Endothelial cell (in vitro differentiated cells): ENCODE results near the gene CCDC106. TPM values are rescaled to one million over a fixed set of nuclear protein-coding genes. Genes with fewer than 3 reads are reported as not detected.
A peak's percentile ranks its signal among the peaks of the same experiment; 100 is the strongest.

Source experiments
- DNase-seq: peaks from one replicate; pipeline ENCODE4 v3.0.0; 2021; ENCODE audit warnings: low spot score
- H3K27ac Mint-ChIP-seq: one replicate; pipeline ENCODE4 v1.8.0; 2021; ENCODE audit warnings: mixed read lengths, inconsistent platforms; ENCODE audit not compliant: unreplicated experiment
- H3K27me3 Mint-ChIP-seq: one replicate; pipeline ENCODE4 v1.8.0; 2021; ENCODE audit warnings: mild to moderate bottlenecking, moderate library complexity, mixed read lengths, inconsistent platforms; ENCODE audit not compliant: unreplicated experiment
- H3K36me3 Mint-ChIP-seq: one replicate; pipeline ENCODE4 v1.8.0; 2021; ENCODE audit warnings: mild to moderate bottlenecking, low read depth, mixed read lengths, inconsistent platforms; ENCODE audit not compliant: unreplicated experiment
- H3K4me1 Mint-ChIP-seq: one replicate; pipeline ENCODE4 v1.8.0; 2021; ENCODE audit warnings: mild to moderate bottlenecking, mixed read lengths, inconsistent platforms; ENCODE audit not compliant: unreplicated experiment
- H3K4me3 Mint-ChIP-seq: one replicate; pipeline ENCODE4 v1.8.0; 2021; ENCODE audit warnings: mild to moderate bottlenecking, mixed read lengths, inconsistent platforms; ENCODE audit not compliant: unreplicated experiment
- H3K9me3 Mint-ChIP-seq: one replicate; pipeline ENCODE4 v1.8.0; 2021; ENCODE audit warnings: mixed read lengths, inconsistent platforms; ENCODE audit not compliant: unreplicated experiment
- CTCF ChIP-seq: fragments of 200-600 bp; sonication (generic); IDR thresholded peaks from one replicate; pipeline ENCODE4 v1.5.0; 2021; ENCODE audit warnings: antibody characterized with exemption; ENCODE audit not compliant: unreplicated experiment
- total RNA-seq: library from RNA; stranded (reverse); fragmentation: NEBNext Ultra II Directional; extraction: Animal tissue kit (Norgen Biotek cat#: 25700); gene quantifications from one replicate; pipeline ENCODE4 v1.2.1, GENCODE V29; 2021; ENCODE audit not compliant: unreplicated experiment

The CCDC106 gene
- total RNA-seq, 1 donor from 2014 or later = 20.1 TPM

- Mint-ChIP-seq H3K27ac (peak overlapping the region; percentile 72), H3K36me3 (peaks cover 52% of the 10 kb centered on the region)
- no peak for TF ChIP-seq CTCF
These were observed 24.4 kb downstream of the CCDC106 start for GRCh38 chr19:55672418-55672817.

GRCh38 chr19:55673465-55673864 is 25.5 kb downstream of the CCDC106 start:
- TF ChIP-seq CTCF = no peak
- peaks cover 48% of the 10 kb centered on the region for H3K4me1 Mint-ChIP-seq
- DNase-seq = no peak
- peaks cover 51% of the 10 kb centered on the region for H3K36me3 Mint-ChIP-seq
- H3K9me3 Mint-ChIP-seq = no peaks in the 10 kb centered on the region
- peaks cover 33% of the 10 kb centered on the region for H3K27me3 Mint-ChIP-seq
- peak overlapping the region; percentile 92 for H3K27ac Mint-ChIP-seq
- H3K4me3 Mint-ChIP-seq = peak overlapping the region; percentile 63

More at GRCh38 chr19:55672418-55672817, 24.4 kb downstream of the CCDC106 start:
- Mint-ChIP-seq H3K9me3 (no peaks in the 10 kb centered on the region), H3K4me1 (peaks cover 38% of the 10 kb centered on the region), H3K27me3 (peaks cover 33% of the 10 kb centered on the region), H3K4me3 (peak overlapping the region; percentile 78)
- DNase-seq = no peak

GRCh38 chr19:55673889-55674288 is 25.9 kb downstream of the CCDC106 start:
- no peak for DNase-seq
- Mint-ChIP-seq H3K4me1 (peaks cover 52% of the 10 kb centered on the region), H3K27me3 (peaks cover 33% of the 10 kb centered on the region), H3K27ac (peak overlapping the region; percentile 92), H3K4me3 (peak overlapping the region; percentile 63), H3K9me3 (no peaks in the 10 kb centered on the region), H3K36me3 (peaks cover 56% of the 10 kb centered on the region)
- no peak for TF ChIP-seq CTCF

GRCh38 chr19:55674459-55674840 is 26.4 kb downstream of the CCDC106 start:
- Mint-ChIP-seq H3K27ac (peak overlapping the region; percentile 94), H3K4me1 (peaks cover 56% of the 10 kb centered on the region), H3K4me3 (peak overlapping the region; percentile 85), H3K9me3 (no peaks in the 10 kb centered on the region), H3K27me3 (peaks cover 30% of the 10 kb centered on the region), H3K36me3 (peaks cover 60% of the 10 kb centered on the region)
- DNase-seq = no peak
- TF ChIP-seq CTCF = no peak

GRCh38 chr19:55674841-55675660 is 27.0 kb downstream of the CCDC106 start, which contains the start of gene EPN1:
TSS of gene EPN1 (plus strand) at chr19:55675226. CDS start at chr19:55678628, 3,402 bp downstream.
- peak within 1 kb of the TSS; percentile 100 for H3K27ac Mint-ChIP-seq
- peak within 1 kb of the TSS; percentile 99 for H3K4me3 Mint-ChIP-seq
- peak; percentile 92 for DNase-seq
- H3K27me3 Mint-ChIP-seq = peaks cover 28% of the 10 kb centered on the region
- TF ChIP-seq CTCF = no peak
- no peaks in the 10 kb centered on the region for H3K9me3 Mint-ChIP-seq
- H3K4me1 Mint-ChIP-seq = peaks cover 61% of the 10 kb centered on the region
- H3K36me3 Mint-ChIP-seq = peaks cover 63% of the 10 kb centered on the region
